Stomach (tissue), 4 donors: ENCODE measurements around the gene TBATA.

ENCODE experiments used
- EP300 ChIP-seq: sonication (generic); formaldehyde crosslinking; IDR thresholded peaks from one replicate; pipeline ENCODE4 v1.6.1; 2017; ENCODE audit warnings: antibody characterized with exemption
- POLR2A ChIP-seq, 4 donors: fragments of 450-650 bp; IDR thresholded peaks; one replicate each; pipeline ENCODE4 v1.6.1; 2016; ENCODE audit warnings: antibody characterized with exemption in 4 of 4, control low read depth in 2 of 4, mild to moderate bottlenecking in 1 of 4, moderate library complexity in 1 of 4
- POLR2AphosphoS5 ChIP-seq, 3 donors: sonication (generic); formaldehyde crosslinking; IDR thresholded peaks; one replicate each; pipeline ENCODE4 v1.6.1; 2016; ENCODE audit warnings: antibody characterized with exemption in 3 of 3
- TF ChIP-seq, protein P1 (sequence below), 7 experiments: fragments of 450-650 bp in 4 of 7; fragments of 200-600 bp in 3 of 7; sonication (generic) in 3 of 7; IDR thresholded peaks; one replicate each; pipeline ENCODE4 v1.5.1; 2016 to 2019; ENCODE audit warnings: antibody characterized with exemption in 7 of 7, control low read depth in 2 of 7, mild to moderate bottlenecking in 1 of 7

DNA sequence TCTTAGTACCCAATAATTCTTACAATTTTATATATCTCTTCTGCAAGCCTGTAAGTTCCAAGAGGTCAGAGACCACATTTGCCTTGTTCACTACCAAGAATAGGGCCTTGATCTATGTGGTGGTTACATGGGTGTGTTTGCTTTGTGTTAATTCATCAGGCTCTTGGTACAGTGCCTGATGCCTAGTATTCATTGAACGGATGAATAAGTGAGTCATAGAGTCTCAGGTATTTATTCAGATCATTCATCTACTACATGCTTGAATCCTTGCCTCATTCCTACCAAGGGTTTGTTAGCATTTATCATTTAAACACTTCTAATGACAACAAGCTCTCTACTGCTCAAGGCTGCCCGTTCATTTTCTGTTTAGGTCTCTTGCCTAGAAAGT, 19.2 kb upstream of the TBATA start:
- TF ChIP-seq POLR2A (IDR thresholded peaks at IDR 0.05) (no peak), POLR2AphosphoS5 (IDR thresholded peaks at IDR 0.05) (no peak), EP300 (no peak)
- TF ChIP-seq, protein P1, sequence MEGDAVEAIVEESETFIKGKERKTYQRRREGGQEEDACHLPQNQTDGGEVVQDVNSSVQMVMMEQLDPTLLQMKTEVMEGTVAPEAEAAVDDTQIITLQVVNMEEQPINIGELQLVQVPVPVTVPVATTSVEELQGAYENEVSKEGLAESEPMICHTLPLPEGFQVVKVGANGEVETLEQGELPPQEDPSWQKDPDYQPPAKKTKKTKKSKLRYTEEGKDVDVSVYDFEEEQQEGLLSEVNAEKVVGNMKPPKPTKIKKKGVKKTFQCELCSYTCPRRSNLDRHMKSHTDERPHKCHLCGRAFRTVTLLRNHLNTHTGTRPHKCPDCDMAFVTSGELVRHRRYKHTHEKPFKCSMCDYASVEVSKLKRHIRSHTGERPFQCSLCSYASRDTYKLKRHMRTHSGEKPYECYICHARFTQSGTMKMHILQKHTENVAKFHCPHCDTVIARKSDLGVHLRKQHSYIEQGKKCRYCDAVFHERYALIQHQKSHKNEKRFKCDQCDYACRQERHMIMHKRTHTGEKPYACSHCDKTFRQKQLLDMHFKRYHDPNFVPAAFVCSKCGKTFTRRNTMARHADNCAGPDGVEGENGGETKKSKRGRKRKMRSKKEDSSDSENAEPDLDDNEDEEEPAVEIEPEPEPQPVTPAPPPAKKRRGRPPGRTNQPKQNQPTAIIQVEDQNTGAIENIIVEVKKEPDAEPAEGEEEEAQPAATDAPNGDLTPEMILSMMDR (IDR thresholded peaks at IDR 0.05): no peak
